Measurements from ENCODE around the gene DGKG.

Gene DGKG

DNA sequence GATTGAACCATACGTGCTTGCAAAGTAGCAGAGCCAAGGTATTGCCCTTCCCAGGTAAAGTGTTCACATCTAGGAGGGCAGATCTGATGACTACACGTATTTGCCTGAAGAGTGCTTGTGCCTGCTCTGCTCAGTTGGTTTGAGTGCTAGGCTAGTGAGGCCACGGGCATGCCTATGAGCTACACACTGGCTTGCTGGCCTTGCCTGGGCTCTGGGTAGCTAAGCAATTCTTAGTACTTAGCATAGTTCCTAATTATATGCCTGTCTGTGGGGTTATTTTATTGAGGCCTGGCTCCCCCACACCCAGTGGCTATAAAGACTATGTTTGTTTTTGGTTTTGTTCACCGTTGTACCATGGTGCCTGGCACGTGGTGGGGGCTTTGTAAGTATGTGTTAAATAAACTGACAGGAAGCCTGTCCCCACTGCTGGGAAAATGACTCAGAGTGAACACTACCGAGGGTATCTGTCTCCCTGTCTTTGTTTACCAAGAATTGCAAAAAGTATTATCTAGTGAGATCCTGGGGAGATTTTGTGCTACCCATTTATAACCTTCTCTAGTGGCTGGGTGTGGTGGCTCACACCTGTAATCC, 181.0 kb downstream of the DGKG start:
- TF ChIP-seq, protein P1, sequence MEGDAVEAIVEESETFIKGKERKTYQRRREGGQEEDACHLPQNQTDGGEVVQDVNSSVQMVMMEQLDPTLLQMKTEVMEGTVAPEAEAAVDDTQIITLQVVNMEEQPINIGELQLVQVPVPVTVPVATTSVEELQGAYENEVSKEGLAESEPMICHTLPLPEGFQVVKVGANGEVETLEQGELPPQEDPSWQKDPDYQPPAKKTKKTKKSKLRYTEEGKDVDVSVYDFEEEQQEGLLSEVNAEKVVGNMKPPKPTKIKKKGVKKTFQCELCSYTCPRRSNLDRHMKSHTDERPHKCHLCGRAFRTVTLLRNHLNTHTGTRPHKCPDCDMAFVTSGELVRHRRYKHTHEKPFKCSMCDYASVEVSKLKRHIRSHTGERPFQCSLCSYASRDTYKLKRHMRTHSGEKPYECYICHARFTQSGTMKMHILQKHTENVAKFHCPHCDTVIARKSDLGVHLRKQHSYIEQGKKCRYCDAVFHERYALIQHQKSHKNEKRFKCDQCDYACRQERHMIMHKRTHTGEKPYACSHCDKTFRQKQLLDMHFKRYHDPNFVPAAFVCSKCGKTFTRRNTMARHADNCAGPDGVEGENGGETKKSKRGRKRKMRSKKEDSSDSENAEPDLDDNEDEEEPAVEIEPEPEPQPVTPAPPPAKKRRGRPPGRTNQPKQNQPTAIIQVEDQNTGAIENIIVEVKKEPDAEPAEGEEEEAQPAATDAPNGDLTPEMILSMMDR (IDR thresholded peaks at IDR 0.05; ENCODE audit: borderline replicate concordance, insufficient read depth, low read depth, low read length): no peak
- H3K4me3 ChIP-seq (ENCODE audit: low read depth, low read length): no peak overlapping the region

GRCh38 chr3:186180151-186180550, 181.9 kb downstream of the DGKG start:
- H3K4me3 ChIP-seq (ENCODE audit: low read depth, low read length): no peak overlapping the region
- TF ChIP-seq, protein P1 (IDR thresholded peaks at IDR 0.05; ENCODE audit: borderline replicate concordance, insufficient read depth, low read depth, low read length): no peak

GRCh38 chr3:186178412-186178811, 183.6 kb downstream of the DGKG start:
- TF ChIP-seq, protein P1 (IDR thresholded peaks at IDR 0.05; ENCODE audit: borderline replicate concordance, insufficient read depth, low read depth, low read length): no peak
- H3K4me3 ChIP-seq (ENCODE audit: low read depth, low read length): no peak overlapping the region

DNA sequence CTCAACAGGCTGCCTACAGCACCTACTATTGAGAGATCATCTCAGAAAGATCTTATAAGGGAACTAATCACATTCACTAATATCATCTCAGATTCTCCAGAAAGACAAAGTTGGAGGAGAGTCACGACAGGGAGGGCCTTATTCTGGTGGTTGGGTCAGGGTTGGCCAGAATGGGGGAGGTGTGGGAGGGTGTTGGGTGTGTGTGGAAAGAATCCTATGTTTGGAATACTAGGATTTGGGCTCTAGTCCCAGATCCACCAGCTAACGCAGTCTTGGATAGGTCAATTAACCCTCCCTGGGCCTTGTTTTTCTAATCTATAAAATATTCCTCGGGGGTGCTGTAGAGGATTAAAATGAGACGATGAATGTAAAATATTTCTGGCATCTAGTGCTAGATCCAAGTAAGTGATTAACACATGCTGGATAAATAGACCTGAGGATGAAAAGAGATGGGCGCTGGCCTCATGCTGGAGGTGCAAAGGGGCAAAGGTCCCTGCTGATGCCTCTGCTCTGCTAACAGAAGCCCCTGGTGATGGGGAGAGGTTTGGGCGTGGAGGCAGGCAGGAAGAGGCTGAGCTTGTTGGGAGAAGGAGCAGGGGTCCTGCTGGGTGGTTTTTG, 185.6 kb downstream of the DGKG start:
- TF ChIP-seq, protein P1 (IDR thresholded peaks at IDR 0.05; ENCODE audit: borderline replicate concordance, insufficient read depth, low read depth, low read length): no peak
- no peak overlapping the region for H3K4me3 ChIP-seq (ENCODE audit: low read depth, low read length)

- no peak overlapping the region for H3K4me3 ChIP-seq (ENCODE audit: low read depth, low read length)
- TF ChIP-seq, protein P1 (IDR thresholded peaks at IDR 0.05; ENCODE audit: borderline replicate concordance, insufficient read depth, low read depth, low read length): no peak
Observed at GRCh38 chr3:186173224-186173815, 188.7 kb downstream of the DGKG start.

DNA sequence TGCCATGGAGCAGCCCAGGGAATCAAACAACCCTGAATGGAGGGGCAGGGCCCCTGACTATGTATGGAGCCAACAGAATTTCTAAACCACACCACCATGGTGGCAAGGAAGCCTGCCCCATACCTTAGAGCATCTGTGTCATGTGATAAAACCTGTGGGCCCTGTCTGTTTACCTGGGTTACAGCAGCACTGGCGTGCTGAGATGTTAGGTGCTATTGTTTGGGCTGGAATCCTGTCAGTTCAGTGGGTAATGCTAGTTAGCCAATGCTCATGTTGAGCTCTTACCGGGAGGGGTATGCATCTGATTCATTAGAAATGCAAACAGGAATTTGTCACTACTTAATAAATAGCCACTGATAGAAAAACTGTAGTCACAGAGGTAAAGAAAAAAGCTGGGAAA, 189.7 kb downstream of the DGKG start:
- TF ChIP-seq, protein P1 (IDR thresholded peaks at IDR 0.05; ENCODE audit: borderline replicate concordance, insufficient read depth, low read depth, low read length): no peak

DNA sequence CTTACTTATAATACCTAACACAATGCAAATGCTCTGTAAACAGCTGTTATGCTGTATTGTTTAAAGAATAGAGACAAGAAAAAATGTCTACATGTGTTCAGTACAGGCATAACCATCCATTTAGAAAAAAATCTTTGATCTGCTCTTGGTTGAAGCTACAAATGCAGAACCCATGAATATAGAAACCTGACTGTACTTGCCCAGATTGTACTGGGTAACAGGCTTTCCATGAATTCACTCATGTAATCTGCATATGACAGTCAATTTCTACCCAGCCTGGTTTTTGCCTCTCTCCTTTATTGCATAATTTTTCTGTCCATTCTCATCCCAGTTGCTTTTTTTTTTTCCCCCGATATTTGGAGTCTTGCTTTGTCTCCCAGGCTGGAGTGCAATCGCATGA, 190.5 kb downstream of the DGKG start:
- TF ChIP-seq, protein P1 (IDR thresholded peaks at IDR 0.05; ENCODE audit: borderline replicate concordance, insufficient read depth, low read depth, low read length): no peak
- H3K4me3 ChIP-seq (ENCODE audit: low read depth, low read length): no peak overlapping the region

More for the DNA sequence above, 189.7 kb downstream of the DGKG start:
- H3K4me3 ChIP-seq (ENCODE audit: low read depth, low read length): no peak overlapping the region
